ENCODE data around the gene FAM47B. TPM values are rescaled to one million over a fixed set of nuclear protein-coding genes. Genes with fewer than 3 reads are reported as not detected.

FAM47B gene
- not detected in 2 replicates for polyA plus RNA-seq (2011; rRNA removed)
- not detected in 2 replicates for polyA plus RNA-seq (2012; cell fraction: cytosol; rRNA removed)
- not detected in 2 replicates for polyA plus RNA-seq (2012; cell fraction: nucleus; rRNA removed)
- polyA plus RNA-seq (2017; fragmentation: RNase III; extraction: RNeasy Plus Mini Kit Qiagen cat#74134 plus additional on column Dnase treatment): not detected in 3 replicates
- polyA minus RNA-seq (2011; rRNA and poly(A)+ RNA removed): not detected in 2 replicates

GRCh38 chrX:34942496-34942895 lies at the start of gene FAM47B:
Gene FAM47B (plus strand): TSS chrX:34942796. CDS start chrX:34942832, 36 bp downstream.
- FAIRE-seq (no peak), DNase-seq (ENCODE audit: low read depth in 1 of 2, low spot score in 1 of 2) (no peak), ATAC-seq (no peak)
- Histone ChIP-seq H3K9me3 (no peaks in the 10 kb centered on the region), H3K4me1 (no peaks in the 10 kb centered on the region), H3K4me3 (no peak within 1 kb of the TSS), H3K27ac (no peak within 1 kb of the TSS), H3K4me2 (no peak within 1 kb of the TSS)
- ChIA-PET POLR2A (no interaction called here), CTCF (no interaction called here)
- no peak for TF ChIP-seq NR3C1 (IDR thresholded peaks at IDR 0.05)
- TF ChIP-seq USF2 (IDR thresholded peaks at IDR 0.05): no peak
- TF ChIP-seq ZFP36 (IDR thresholded peaks at IDR 0.05; ENCODE audit: borderline replicate concordance, partially characterized antibody): no peak
- TF ChIP-seq, protein P1, sequence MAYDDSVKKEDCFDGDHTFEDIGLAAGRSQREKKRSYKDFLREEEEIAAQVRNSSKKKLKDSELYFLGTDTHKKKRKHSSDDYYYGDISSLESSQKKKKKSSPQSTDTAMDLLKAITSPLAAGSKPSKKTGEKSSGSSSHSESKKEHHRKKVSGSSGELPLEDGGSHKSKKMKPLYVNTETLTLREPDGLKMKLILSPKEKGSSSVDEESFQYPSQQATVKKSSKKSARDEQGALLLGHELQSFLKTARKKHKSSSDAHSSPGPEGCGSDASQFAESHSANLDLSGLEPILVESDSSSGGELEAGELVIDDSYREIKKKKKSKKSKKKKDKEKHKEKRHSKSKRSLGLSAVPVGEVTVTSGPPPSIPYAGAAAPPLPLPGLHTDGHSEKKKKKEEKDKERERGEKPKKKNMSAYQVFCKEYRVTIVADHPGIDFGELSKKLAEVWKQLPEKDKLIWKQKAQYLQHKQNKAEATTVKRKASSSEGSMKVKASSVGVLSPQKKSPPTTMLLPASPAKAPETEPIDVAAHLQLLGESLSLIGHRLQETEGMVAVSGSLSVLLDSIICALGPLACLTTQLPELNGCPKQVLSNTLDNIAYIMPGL (CRISPR knock-in tag; IDR thresholded peaks at IDR 0.05; ENCODE audit: borderline replicate concordance): no peak
- no peak for TF ChIP-seq TFCP2L1 (CRISPR knock-in tag; IDR thresholded peaks at IDR 0.05)
- TF ChIP-seq, protein P2, sequence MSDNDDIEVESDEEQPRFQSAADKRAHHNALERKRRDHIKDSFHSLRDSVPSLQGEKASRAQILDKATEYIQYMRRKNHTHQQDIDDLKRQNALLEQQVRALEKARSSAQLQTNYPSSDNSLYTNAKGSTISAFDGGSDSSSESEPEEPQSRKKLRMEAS (IDR thresholded peaks at IDR 0.05): no peak
- no peak for TF ChIP-seq RAD21 (conservative IDR thresholded peaks at IDR 0.05 in 1 of 2, IDR thresholded peaks at IDR 0.05 in 1 of 2)
- no peak for TF ChIP-seq KDM1A (IDR thresholded peaks at IDR 0.05; ENCODE audit: low read depth)
- no peak for TF ChIP-seq MAFK (IDR thresholded peaks at IDR 0.05; ENCODE audit: partially characterized antibody)
- TF ChIP-seq MAZ (IDR thresholded peaks at IDR 0.05; ENCODE audit: borderline replicate concordance, low read depth, low read length): no peak
- no peak for TF ChIP-seq RNF2 (IDR thresholded peaks at IDR 0.05; ENCODE audit: borderline replicate concordance, low read depth)
- no peak for TF ChIP-seq ESRRA (IDR thresholded peaks at IDR 0.05; ENCODE audit: borderline replicate concordance, low read length)
- 74% methylated on average over 8 of the region's 11 CpGs for WGBS (ENCODE audit: missing lambda C conversion rate)

DNA sequence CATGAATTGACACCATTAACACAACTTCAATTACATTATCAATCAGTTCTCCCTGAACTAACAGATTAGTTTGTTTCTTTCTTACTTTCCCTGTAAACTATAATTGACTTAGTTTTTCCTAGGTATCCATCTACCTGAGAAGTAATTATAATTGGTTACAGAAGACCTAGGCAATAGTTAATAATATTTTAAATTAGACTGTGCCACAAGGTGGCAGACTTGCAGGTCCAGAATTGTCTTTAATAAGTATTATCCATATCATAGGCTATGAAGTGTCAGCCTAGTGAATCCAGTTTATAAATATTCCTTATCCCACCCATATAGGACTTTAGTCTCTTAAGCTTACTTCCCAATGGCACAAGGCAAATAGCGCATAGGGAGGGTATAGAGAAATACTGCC lies 48.9 kb upstream of the FAM47B start:
- WGBS (ENCODE audit: missing lambda C conversion rate): 83% methylated on average over 1 of the region's 1 CpG
- no peaks in the 10 kb centered on the region for H3K9me3 ChIP-seq
- TF ChIP-seq HDAC2 (IDR thresholded peaks at IDR 0.05) (no peak), RAD21 (conservative IDR thresholded peaks at IDR 0.05 in 1 of 2, IDR thresholded peaks at IDR 0.05 in 1 of 2) (peak; percentile 37 to 39; a peak in 4 of 5 replicates), CTCF (IDR thresholded peaks at IDR 0.05) (peak; percentile 48), SMC3 (IDR thresholded peaks at IDR 0.05) (peak; percentile 57), EP300 (IDR thresholded peaks at IDR 0.05) (no peak), GATA3 (IDR thresholded peaks at IDR 0.05; ENCODE audit: borderline replicate concordance) (no peak)
- CTCF ChIA-PET: no interaction called here
- POLR2A ChIA-PET: no interaction called here
- H3K4me1 ChIP-seq: no peaks in the 10 kb centered on the region
- FAIRE-seq (peak; percentile 91), DNase-seq (ENCODE audit: low read depth in 1 of 2, low spot score in 1 of 2) (no peak), ATAC-seq (peak in 1 of 2 experiments; percentile 59; a peak in 1 of 6 replicates)
- H3K4me2 ChIP-seq: no peak overlapping the region
- H3K4me3 ChIP-seq: no peak overlapping the region
- no peak overlapping the region; a peak in 1 of 6 replicates for H3K27ac ChIP-seq

DNA sequence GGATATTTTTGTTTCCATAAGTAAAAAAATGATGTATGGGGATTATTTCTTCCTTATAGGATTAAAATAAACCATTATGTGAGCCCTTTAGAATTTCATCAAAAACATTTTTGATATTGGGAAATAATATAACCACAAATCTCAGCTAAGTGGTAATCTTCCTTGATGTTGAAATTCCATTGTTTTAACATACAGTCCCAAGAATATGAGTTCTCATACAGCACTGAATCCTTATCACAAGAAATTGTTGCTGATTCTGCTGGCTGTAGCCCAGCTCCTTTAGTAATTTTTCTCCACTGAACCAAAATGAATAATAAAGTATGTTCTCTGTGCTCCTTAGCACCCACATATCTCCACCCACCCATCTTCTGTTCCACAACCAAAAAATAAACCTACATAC lies 41.9 kb upstream of the FAM47B start:
- FAIRE-seq: no peak
- Histone ChIP-seq H3K9me3 (no peaks in the 10 kb centered on the region), H3K4me1 (no peaks in the 10 kb centered on the region), H3K4me3 (no peak overlapping the region), H3K27ac (no peak overlapping the region), H3K4me2 (no peak overlapping the region)
- ATAC-seq: no peak
- no peak for DNase-seq (ENCODE audit: low read depth in 1 of 2, low spot score in 1 of 2)
- ChIA-PET POLR2A (no interaction called here), CTCF (no interaction called here)
- TF ChIP-seq, protein P3, sequence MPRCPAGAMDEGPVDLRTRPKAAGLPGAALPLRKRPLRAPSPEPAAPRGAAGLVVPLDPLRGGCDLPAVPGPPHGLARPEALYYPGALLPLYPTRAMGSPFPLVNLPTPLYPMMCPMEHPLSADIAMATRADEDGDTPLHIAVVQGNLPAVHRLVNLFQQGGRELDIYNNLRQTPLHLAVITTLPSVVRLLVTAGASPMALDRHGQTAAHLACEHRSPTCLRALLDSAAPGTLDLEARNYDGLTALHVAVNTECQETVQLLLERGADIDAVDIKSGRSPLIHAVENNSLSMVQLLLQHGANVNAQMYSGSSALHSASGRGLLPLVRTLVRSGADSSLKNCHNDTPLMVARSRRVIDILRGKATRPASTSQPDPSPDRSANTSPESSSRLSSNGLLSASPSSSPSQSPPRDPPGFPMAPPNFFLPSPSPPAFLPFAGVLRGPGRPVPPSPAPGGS (IDR thresholded peaks at IDR 0.05): no peak
- TF ChIP-seq GATA3 (IDR thresholded peaks at IDR 0.05; ENCODE audit: borderline replicate concordance): no peak
- no peak for TF ChIP-seq ZNF302 (CRISPR knock-in tag; IDR thresholded peaks at IDR 0.05)
- TF ChIP-seq PBX3 (IDR thresholded peaks at IDR 0.05): no peak
- TF ChIP-seq HOXB5 (CRISPR knock-in tag; IDR thresholded peaks at IDR 0.05): no peak
- no peak for TF ChIP-seq HOXB13 (CRISPR knock-in tag; IDR thresholded peaks at IDR 0.05; ENCODE audit: low read depth)
- no peak for TF ChIP-seq RAD21 (conservative IDR thresholded peaks at IDR 0.05 in 1 of 2, IDR thresholded peaks at IDR 0.05 in 1 of 2)
- TF ChIP-seq POLR2A (IDR thresholded peaks at IDR 0.05; ENCODE audit: low read length): no peak
- TF ChIP-seq, protein P4, sequence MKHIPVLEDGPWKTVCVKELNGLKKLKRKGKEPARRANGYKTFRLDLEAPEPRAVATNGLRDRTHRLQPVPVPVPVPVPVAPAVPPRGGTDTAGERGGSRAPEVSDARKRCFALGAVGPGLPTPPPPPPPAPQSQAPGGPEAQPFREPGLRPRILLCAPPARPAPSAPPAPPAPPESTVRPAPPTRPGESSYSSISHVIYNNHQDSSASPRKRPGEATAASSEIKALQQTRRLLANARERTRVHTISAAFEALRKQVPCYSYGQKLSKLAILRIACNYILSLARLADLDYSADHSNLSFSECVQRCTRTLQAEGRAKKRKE (CRISPR knock-in tag; IDR thresholded peaks at IDR 0.05; ENCODE audit: low read depth): no peak
- no peak for TF ChIP-seq NR3C1 (IDR thresholded peaks at IDR 0.05)
- TF ChIP-seq ZC3H11A (IDR thresholded peaks at IDR 0.05): no peak
- TF ChIP-seq HDAC2 (IDR thresholded peaks at IDR 0.05): no peak
- TF ChIP-seq JUNB (IDR thresholded peaks at IDR 0.05): no peak
